RKO (cell line): ENCODE data around the gene GJA3.

Experiments used
- DNase-seq: peaks from one replicate; pipeline ENCODE4 v3.0.0-alpha.2; 2016; ENCODE audit warnings: low spot score

GJA3 gene

DNA sequence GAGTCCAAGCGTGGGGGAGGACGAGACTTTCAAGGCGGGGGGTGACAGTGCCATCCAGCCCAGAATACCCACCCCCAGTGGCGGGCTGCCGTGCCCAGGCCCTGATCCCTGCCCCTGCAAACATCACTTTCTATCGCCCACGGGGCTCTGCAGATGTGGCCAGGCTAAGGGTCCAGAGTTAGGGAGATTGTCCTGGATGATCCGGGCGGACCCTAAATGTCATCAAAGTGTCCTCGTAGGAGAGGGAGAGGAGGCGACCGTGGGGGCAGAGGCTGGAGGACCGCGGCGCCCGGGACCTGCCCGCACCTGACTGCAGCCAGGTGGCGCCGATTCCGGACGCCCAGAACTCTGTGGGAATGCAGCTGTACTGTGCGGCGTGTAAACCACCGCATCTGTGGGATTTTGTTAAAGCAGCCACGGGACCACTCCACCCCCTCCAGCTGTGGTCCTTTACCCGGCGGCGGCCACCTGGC lies 32.4 kb downstream of the GJA3 start:
- DNase-seq: no peak

DNA sequence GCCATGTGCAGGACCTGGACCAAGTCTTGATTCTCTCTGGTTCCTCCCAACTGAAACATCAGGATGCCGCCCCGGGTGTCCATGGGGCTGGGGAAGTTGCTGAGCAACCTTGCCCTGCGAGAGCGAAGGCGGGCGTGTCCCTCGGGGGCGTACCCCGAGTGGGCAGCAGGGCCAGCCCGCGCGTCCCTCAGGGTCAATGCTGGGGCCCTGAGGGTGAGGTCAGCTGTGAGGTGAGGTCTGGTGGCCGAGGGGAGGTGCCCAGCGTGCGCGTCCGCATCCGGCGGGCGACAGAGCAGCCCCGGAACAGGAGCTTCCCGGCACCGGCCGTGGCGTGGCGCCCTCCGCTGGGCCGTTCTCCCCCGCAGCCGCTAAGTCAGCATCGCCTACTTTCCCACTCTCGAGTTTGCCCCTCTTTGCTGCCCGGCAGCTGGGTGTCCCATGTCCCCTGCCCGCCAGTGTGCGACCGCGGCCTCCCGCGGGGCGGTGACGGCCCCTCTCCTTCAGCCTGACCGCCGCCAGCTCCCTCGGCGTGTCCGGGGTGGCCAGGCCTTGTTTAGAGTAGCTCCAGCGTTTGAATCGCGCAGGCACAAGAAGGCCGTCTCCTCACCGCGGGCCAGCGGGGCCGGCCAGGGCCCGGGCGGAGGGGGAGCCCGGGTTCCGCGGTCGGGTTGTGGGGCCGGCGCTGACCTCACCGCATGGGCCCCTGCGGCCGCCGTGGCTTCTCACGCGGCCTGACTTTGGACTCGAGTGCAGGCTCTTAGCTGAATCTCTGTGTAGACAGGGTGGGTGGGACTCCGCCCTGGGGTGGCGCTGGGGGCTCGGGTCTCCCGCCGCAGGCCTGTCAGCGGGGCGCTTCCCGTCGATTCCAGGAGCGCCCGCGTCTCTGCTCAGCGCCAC lies 33.0 kb downstream of the GJA3 start:
- peak; percentile 69 for DNase-seq

DNA sequence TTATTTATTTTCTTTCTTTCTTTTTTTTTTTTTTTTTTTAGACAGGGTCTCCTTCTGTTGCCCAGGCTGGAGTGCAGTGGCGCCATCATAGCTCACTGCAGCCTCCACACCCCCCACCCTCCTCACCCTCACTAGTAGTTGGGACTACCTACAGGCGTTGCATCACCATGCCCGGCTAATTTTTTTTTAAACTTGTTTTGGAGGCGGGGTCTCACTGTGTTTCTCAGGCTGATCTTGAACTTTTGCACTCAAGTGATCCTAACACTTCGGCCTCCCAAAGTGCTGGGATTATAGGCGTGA lies 33.6 kb downstream of the GJA3 start:
- no peak for DNase-seq

DNA sequence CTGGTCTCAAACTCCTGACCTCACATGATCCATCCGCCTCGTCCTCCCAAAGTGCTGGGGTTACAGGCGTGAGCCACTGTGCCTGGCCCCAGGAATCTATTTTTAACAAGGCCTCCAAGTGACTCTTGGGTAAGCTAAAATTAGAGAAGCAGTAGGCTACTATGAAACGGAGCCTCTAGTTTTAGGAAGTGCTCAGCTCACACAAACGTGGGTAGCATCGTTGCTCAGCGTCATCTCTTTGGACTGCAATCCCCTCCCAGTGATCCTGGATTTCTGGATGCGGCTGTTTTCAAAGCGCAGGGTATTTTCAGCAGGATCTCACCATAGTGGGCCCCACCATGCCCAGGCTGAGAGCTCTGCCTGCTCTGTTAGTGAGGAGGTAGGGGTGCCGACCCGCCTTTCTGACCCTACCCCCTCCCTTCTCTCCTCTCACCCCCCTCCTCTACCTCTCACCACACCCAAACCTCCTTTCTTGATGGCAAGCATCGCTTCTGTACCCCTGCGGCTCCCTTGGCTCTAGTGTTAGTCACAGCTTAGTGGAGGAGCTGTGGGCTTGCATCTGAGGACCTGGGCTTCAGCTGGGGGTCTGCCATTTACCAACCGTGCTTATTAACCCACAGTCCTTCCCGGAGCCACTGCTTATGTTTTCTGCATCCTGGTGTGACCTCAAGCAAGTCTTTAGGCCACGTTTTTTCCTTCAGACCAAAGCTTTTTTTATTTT lies 34.2 kb downstream of the GJA3 start:
- no peak for DNase-seq

DNA sequence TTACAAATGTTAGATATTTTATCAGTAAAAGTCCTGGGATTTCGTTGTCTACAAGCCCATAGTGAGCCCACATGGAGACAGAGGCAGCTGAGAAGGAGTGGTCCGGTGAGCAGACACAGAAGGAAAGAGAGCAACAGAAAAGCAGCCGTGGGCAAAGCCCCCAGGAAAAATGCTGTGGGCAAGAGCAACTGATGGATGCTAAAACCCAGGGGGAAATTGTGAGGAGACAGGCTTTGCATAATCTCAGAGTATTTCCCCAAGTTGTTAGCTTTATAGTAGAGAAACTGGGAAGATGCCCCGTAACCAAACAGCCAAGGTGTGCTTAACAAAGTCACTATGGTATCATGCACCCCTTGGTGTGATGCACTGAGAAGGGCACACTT lies 35.1 kb downstream of the GJA3 start:
- no peak for DNase-seq

DNA sequence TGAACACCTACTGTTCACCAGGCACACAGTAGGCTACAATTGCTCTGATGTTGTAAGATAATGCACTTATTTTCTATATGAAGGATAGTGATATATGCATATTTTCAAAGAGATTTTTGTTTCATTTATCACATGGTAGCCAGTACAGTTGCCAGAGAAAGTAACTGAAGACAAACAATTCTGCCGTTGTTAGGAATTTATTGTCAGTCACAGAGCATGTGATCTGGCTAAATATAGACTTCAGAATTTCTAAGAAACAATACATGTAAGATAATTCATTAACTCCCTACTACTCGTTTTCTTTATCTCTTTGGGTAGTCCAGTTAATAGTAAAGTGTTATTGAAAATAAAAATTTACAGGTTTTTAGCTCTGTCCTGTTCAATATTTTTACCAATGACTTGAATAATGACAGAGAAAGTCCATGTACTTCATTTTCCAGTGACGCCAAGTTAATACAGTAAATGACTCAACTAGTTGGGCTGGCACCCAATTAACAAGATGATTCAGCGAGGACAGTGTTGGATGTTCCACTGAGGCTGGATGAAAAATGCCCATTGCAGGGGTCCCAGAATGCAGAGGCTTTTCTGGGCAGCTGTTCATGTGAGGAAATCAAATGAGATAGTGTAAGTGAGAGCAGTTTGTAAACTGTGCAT lies 35.6 kb downstream of the GJA3 start:
- peak; percentile 50 for DNase-seq

DNA sequence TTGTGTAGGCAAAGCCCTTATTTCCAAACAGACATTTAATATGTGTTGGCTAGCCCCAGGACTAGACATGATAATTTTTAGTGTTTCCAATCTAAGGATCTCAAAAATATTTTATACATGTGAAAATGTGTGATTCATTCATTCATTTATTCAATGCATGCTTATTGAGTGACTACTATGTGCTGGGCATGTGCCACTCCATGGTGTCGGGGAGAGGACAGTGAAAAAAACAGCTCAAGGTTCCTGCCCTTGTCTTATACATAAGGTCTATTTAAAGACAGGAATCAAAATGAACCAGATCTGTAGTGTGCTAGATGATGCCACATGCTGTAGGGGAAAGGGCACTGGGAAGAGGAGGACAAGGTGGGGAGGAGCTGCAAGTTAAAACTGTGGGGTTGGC lies 36.5 kb downstream of the GJA3 start:
- DNase-seq: no peak

DNA sequence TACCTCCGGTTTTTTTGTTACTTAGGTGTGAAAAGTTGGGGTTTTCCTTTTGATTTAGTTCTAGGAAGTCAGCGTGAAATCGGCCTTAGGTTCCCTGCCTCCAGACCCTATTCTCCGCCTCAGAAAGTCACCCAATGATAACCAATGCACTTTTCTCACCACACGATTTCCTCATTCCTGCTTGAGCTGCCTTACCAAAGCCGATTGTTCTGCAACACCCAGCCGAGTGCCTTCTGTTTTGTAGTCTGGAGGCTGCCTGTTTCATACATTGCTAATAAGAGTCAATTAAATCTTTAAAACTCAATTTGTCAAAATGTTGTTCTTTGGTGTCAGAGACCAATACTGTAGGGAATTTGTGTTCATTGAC lies 39.7 kb downstream of the GJA3 start:
- DNase-seq: no peak

DNA sequence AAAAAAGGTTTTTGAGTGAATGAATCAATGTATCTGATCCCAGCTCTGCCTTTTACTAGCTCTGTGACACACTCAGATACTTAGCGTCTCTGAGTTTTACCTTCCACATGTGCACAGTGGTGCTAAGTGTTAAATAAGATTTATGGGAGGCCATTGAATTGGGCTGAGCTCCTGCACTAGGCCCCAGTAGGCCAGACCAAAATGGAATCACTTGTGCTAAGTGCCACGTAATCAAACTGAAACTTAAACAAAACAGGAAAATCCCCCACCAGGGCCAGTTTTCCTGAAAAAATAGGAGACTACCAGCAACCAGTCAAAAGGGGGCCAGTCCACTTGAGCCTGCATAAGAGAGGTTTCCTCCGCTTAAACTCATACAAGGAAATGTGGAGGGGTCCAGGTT lies 40.9 kb downstream of the GJA3 start:
- no peak for DNase-seq

DNA sequence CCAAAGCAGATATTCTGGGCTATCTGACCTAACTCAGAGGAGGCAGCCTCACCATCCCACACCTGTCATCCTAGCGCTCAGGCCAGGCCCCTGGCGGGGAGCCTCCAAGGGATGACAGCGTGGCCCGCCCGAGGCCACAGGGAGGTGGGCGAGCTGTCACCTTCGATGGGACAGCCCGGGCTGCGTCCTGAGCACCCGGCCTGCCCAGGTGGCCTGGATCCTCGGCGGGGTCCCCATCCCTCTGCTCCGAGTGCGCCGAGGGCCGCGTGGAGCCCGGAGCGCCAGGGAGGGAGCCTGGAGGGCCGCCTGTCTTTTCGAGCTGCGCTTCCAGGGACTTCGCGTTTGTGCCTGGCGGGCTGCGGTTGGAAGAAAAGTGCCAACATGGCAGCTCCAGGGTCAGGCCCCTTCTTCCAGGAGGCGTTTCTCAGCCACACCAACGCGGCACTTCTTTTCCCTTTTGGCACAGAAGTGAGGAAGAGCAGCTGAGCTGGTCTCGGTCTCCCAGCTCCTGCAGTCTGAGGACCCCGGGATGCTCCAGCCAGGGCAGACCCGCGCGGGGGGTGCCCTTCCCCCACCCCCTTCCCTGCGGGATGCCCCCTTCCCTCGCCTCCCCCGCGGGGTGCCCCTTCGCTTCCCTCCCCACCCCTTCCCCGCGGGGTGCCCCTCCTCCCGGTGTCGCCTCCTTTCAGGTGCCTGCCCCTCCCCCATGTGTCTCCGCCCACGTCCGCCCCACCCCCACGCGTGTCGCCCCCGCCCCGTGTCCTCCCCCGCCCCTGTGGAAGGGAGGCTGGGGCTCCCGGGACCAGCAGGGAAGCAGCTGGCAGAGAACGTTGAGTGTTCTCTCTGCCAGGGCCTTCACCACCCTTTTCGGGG lies 42.3 kb downstream of the GJA3 start:
- DNase-seq: no peak

DNA sequence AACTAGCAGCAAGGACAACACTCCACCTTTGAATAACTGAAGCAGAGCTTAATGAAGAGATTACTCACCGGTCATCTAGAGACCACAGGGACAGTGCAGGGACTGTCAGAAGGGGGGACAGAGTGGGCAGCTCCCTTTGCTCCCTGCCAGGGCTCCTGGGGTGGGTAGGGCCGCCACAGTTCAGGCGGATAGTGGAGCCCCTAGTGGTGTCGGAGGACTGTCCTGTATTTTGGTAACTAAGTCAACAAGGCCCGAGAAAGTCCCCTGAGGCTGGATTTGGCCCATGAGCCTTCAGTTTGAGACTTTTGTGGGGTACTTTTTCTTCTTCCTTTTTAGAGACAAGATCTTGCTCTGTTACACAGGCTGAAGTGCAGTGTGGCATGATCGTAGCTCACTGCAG lies 44.6 kb downstream of the GJA3 start:
- no peak for DNase-seq

DNA sequence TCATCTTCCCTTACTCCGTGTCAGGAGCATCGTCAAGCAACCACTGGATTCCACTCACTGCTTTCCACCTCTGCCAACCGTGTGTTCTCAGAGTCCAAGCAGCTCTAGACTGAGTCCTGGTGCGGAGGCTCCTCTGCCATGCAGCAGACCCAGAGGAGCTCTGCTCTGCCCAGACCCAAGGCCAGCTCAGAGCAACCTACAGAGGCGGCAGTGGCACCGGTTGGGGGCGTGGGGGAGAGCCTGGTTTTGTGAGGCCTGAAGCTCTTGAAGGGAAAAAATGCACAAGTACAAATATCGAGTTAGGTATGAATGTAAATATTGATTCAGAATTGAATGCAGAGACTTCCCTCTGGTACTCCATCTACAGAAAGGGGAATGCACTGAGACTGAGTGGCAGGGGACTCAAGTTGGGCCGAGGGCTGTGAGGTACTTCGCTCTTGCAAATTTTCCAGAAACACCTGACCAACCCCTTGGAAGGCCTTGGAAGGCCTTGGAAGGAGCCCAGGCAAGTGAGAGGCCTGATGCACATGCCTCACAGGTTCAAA lies 46.7 kb downstream of the GJA3 start:
- no peak for DNase-seq

DNA sequence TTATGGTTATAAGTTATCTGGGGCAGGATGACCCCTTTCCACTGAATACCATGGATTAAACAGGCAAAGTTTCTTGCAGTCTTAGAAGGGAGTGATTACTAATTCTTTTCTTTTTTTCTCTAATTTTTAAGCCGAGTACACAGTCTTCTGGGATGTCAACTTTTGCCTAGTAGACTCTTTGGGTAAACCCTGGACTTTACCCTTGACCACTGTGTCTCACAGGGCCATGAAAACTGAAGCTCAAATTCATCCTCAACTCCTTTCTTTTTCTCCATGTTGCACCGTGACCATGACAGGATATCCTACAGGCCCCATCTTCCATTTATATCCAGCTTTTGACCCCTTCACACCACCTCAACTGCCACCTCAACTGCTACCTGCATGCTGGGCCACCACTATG lies 51.8 kb downstream of the GJA3 start:
- no peak for DNase-seq

DNA sequence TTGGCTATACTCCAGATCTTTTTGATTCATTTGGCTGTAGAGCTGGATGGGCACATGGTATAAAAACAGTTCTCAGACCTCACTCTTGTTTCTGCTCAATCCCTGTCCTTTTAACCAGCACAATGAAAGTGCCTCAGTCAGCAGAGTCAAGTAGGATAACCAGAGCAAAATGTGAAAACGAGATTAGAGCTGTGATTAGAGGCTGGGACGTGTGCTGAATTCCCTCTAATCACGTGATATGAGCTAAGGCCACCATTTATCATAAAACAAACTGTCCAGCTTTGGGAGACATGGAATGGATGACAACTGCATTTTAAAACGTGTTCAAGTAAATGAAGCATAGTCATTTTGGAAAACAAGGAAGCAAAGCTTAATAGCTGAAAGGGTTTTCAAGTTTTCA lies 54.1 kb downstream of the GJA3 start:
- DNase-seq: no peak

DNA sequence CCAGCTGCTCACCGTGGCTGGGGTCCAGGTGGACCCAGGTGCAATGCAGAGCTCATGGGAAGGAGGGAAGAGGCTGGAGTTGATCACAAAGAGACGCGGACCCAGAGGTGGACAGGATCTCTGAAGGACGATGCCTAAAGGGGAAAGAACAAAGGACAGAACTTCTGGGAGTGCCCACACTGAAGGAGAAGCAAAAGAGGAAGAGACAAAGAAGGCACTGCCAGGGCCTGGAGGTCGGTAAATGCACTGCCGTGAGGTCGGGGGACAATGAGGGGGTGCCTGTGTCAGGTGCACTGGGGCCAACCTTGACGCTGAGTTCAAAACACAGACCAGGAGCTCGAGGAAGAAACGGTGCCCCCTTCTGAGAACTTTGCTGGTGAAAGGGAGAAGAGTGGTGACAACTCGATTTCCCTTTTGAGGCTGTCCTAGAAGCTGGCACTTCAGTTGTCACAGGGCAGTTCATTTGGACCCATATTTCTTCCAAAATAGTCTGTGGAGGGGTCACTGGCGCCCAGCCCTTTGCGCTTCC lies 55.6 kb downstream of the GJA3 start:
- DNase-seq: no peak

DNA sequence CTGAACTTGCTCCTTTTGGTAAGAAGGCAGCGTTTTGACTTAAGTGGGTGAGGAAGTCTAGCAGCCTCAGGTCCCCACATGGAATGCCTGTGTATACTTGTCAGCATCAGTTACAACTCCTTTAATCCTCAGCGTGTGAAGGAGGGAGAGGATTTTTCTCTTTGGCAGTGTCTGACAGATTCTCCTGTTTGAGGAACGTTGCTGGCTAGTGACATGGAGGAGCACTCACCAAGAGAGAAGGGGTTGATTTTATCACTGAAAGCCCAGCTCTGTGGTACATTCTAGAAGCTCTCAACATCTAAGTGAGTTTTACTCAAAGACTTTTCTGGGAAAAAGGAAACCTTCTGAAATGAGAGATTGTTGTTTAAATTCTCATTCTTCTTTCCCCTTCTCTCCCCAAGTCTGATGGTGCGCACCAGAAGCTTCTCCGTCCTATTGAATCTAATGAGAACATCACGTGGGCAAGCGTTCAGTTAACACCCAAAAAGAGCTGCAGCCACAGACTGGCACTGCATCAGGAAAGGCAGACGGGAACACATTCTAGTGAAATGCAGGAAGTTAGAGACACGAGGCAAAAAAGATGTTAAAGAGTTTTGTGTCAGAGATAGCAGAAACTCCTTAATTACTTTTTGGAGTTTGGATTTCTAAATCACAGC lies 58.2 kb downstream of the GJA3 start:
- no peak for DNase-seq

DNA sequence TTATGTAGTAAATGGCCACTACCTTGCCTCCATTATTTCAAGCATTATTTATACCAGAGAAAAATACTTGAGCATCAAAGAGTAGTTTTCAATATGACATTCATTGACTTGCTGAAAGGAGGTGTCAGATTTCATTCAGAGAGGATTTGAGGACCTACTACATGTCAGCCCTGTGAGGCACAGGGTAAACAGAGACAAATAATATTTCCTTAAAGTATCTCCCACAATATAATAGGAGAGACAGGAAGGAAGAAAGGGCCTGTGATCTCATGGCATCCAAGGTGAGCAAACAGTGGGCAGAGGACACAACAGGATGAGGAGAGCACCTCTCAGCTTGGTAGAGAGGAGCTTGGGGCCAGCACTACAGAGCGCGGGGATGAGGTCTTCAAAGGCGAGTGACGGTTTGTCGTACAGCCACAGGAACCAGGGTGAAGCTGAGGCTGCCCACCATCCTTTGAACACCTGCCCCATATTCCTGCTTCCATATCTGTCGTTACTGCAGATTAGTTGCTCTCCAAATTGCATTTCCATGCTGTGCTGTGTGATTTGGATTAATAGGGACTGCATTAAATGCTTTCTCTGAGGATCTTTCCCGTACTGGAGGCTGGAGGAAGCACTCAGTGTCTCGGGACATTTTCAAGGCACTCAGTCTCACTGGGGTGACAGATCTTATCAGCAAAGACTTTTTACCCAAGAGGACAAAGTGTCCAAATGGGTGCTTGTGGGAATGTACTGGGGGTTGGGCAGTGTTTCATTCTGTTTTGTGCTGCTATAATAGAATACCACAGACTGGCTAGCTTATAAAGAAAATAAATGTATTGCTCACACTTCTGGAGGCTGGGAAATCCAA lies 59.2 kb downstream of the GJA3 start:
- DNase-seq: no peak

DNA sequence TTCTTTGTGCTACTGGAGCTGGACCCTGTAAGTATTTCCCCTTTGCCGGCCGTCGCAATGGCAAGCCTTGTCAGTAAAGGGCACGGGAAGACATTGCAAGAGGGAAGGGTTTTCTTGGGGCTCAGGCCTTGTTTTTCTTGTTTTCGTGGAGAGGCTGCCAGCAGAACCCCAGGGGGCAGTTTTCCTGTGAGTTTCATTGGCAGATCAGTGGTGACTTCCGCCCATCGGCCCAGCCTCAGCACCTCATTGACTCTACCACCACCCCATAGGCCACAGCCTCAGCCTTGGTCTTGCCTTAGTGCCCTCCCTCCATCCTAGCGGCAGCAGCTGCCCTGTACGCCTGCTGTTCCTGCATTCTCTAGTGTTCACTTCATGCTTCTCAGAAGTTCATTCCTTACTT lies 61.5 kb downstream of the GJA3 start:
- no peak for DNase-seq

DNA sequence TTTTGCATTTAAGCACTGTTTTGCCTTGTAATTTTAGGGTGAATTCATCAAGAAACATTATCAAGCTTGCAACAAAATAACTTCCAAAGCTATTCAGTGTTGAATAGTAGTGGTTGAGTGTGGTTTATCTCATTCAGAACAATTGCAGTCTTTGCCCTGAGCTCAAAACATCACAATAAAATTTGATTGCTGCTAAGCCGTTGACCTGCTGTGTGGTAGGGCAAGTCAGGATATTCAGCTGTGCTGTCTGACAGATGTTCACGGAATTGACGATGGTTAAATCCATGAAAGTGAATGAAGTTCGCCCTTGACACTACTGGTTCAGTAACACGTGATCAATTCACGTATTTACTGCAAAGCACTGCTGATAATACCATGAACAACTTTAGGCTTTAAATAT lies 66.9 kb downstream of the GJA3 start:
- DNase-seq: no peak

DNA sequence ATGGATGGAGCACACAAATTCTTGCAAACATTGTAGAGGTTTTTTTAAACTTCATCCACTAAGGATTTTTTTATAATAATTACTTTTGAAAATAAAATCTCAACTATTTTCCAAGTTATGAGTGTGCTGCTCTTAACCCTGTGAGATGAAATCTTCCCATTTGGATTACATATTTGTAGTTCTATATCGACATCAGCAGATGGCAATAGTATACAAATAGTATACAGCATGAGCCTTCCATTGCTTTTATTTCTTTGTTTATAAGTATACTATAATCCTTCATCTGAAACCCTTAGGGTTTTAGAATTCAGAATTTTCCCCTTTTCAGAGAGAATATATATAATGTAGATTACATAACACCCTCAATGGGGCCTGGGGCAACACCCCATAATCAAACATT lies 70.5 kb downstream of the GJA3 start:
- DNase-seq: peak; percentile 27
